ENCODE measurements around the gene ATP6V1F. TPM values are rescaled to one million over a fixed set of nuclear protein-coding genes. Genes with fewer than 3 reads are reported as not detected.
A peak's percentile ranks its signal among the peaks of the same experiment; 100 is the strongest.

The ATP6V1F gene
- total and polyA plus RNA-seq, 11 donors, result 91.6 to 198 (median 122) TPM

DNA sequence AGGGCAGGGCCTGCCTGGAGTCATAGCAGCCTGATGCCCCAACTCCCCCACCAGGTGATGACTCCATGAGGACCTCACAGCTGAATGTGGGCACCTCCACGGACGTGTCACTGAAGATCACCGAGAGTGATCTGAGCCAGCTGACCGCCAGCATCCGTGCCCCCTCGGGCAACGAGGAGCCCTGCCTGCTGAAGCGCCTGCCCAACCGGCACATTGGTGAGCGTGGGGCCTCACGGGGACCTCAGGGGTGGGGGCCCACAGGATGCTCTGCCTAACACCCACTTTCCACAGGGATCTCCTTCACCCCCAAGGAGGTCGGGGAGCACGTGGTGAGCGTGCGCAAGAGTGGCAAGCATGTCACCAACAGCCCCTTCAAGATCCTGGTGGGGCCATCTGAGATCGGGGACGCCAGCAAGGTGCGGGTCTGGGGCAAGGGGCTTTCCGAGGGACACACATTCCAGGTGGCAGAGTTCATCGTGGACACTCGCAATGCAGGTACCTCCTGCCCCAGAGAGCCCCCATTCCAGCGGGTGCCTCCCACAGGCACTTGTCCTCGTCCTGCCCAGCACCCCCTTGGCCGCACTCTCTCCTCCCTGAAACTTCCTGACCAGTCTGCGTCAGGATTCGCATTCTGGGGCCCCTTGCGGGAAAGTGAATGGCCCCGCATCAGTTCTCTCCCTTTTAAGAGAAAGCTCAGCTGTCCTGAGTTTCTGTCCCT, 10.0 kb upstream of the ATP6V1F start:
- peaks cover 0 to 12% (median 0%) of the 10 kb centered on the region in 12 donors for H3K4me1 ChIP-seq
- peak overlapping the region in 1 of 12 donors; percentile 24 for H3K27ac ChIP-seq
- H3K27me3 ChIP-seq, result no peaks in the 10 kb centered on the region
- H3K36me3 ChIP-seq, result peaks cover 7 to 98% (median 94%) of the 10 kb centered on the region in 9 donors
- WGBS, 4 donors, result 87 to 92% (median 90%) methylated on average over 22 to 28 of the region's 28 CpGs
- no peak for ATAC-seq
- no peaks in the 10 kb centered on the region for H3K9me3 ChIP-seq
- TF ChIP-seq, protein P1, sequence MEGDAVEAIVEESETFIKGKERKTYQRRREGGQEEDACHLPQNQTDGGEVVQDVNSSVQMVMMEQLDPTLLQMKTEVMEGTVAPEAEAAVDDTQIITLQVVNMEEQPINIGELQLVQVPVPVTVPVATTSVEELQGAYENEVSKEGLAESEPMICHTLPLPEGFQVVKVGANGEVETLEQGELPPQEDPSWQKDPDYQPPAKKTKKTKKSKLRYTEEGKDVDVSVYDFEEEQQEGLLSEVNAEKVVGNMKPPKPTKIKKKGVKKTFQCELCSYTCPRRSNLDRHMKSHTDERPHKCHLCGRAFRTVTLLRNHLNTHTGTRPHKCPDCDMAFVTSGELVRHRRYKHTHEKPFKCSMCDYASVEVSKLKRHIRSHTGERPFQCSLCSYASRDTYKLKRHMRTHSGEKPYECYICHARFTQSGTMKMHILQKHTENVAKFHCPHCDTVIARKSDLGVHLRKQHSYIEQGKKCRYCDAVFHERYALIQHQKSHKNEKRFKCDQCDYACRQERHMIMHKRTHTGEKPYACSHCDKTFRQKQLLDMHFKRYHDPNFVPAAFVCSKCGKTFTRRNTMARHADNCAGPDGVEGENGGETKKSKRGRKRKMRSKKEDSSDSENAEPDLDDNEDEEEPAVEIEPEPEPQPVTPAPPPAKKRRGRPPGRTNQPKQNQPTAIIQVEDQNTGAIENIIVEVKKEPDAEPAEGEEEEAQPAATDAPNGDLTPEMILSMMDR (IDR thresholded peaks at IDR 0.05), result no peak
- no peak for TF ChIP-seq POLR2A (IDR thresholded peaks at IDR 0.05)
- H3K4me3 ChIP-seq, result no peak overlapping the region
- DNase-seq, result no peak
- intact Hi-C loops (cut with DNase I), result no loop called here

DNA sequence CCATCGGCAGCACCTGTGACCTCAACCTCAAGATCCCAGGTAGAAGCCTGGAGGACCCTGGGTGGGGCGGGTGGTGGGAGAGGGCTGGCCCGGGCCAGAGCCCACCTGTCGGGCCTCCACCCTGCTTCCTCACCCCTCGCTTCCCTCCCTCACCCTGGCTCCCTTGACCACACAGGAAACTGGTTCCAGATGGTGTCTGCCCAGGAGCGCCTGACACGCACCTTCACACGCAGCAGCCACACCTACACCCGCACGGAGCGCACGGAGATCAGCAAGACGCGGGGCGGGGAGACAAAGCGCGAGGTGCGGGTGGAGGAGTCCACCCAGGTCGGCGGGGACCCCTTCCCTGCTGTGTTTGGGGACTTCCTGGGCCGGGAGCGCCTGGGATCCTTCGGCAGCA, 8.9 kb upstream of the ATP6V1F start:
- H3K4me1 ChIP-seq, result peaks cover under 1 to 17% (median 4%) of the 10 kb centered on the region in 12 donors
- no peak for ATAC-seq
- intact Hi-C loops (cut with DNase I), result no loop called here
- no peak for DNase-seq
- no peaks in the 10 kb centered on the region for H3K9me3 ChIP-seq
- H3K4me3 ChIP-seq, result no peak overlapping the region
- no peaks in the 10 kb centered on the region for H3K27me3 ChIP-seq
- no peak for TF ChIP-seq POLR2A (IDR thresholded peaks at IDR 0.05)
- TF ChIP-seq, protein P1 (IDR thresholded peaks at IDR 0.05), result no peak
- peaks cover 7 to 94% (median 84%) of the 10 kb centered on the region in 9 donors for H3K36me3 ChIP-seq
- H3K27ac ChIP-seq, result no peak overlapping the region
- WGBS, 4 donors, result 86 to 90% (median 89%) methylated on average over 15 to 23 of the region's 23 CpGs

DNA sequence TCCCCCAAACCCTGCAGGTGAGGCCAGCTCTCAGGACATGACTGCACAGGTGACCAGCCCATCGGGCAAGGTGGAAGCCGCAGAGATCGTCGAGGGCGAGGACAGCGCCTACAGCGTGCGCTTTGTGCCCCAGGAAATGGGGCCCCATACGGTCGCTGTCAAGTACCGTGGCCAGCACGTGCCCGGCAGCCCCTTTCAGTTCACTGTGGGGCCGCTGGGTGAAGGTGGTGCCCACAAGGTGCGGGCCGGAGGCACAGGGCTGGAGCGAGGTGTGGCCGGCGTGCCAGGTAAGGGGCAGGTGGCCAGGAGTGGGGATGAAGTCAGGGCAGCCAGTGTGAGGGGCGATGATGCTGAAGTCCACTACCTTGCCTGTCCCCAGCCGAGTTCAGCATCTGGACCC, 8.3 kb upstream of the ATP6V1F start:
- Histone ChIP-seq H3K4me1 (peaks cover 3 to 23% (median 10%) of the 10 kb centered on the region in 12 donors), H3K4me3 (no peak overlapping the region), H3K27me3 (no peaks in the 10 kb centered on the region), H3K27ac (no peak overlapping the region), H3K36me3 (peaks cover 7 to 91% (median 78%) of the 10 kb centered on the region in 9 donors), H3K9me3 (no peaks in the 10 kb centered on the region)
- intact Hi-C loops (cut with DNase I), result no loop called here
- TF ChIP-seq, protein P1 (IDR thresholded peaks at IDR 0.05), result no peak
- no peak for TF ChIP-seq POLR2A (IDR thresholded peaks at IDR 0.05)
- DNase-seq (peak in 1 of 5 donors; percentile 65), ATAC-seq (no peak)
- 87 to 93% (median 91%) methylated on average over 18 to 21 of the region's 21 CpGs for WGBS, 4 donors

DNA sequence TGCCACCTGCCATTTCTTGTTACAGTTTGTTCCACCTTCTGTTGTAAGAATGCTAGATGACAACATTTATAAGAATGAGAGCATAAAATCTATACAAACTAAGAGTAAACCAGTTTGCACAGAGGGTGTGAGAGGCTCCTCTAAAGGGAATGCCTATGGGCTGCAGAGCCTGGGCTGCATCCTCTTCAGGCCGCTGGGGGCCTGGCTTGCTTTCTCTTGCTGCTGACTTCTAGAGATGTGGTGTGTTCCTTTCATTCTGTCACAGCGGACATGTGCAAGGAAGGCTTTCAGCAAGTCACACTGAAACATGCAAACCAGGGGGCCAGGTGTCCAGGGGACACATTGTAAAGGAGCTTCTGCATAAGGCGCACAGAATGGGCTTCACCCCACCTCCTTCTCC, 7.1 kb upstream of the ATP6V1F start:
- H3K27ac ChIP-seq, result no peak overlapping the region
- intact Hi-C loops (cut with DNase I), result no loop called here
- H3K27me3 ChIP-seq, result no peaks in the 10 kb centered on the region
- TF ChIP-seq, protein P1 (IDR thresholded peaks at IDR 0.05), result no peak
- TF ChIP-seq POLR2A (IDR thresholded peaks at IDR 0.05), result no peak
- no peak overlapping the region for H3K4me3 ChIP-seq
- no peaks in the 10 kb centered on the region for H3K9me3 ChIP-seq
- DNase-seq (no peak), ATAC-seq (no peak)
- peaks cover 3 to 35% (median 21%) of the 10 kb centered on the region in 12 donors for H3K4me1 ChIP-seq
- peaks cover 7 to 80% (median 66%) of the 10 kb centered on the region in 9 donors for H3K36me3 ChIP-seq
- WGBS, 4 donors, result 80 to 91% (median 85%) methylated on average over 3 of the region's 3 CpGs
